HG03097 (cell line): ENCODE measurements around the gene TFPI.

Experiments used
- ATAC-seq: cut with Tn5 transposase; IDR thresholded peaks from one replicate; pipeline ENCODE4 v1.9.1; 2021; ENCODE audit not compliant: unreplicated experiment, low FRiP score

The TFPI gene

GRCh38 chr2:187424146-187424545 is 130.1 kb downstream of the TFPI start:
- ATAC-seq: no peak

- no peak for ATAC-seq
Measured at GRCh38 chr2:187422282-187422681, 132.0 kb downstream of the TFPI start.

- no peak for ATAC-seq
Measured at GRCh38 chr2:187421519-187421918, 132.7 kb downstream of the TFPI start.

GRCh38 chr2:187419808-187420207 is 134.4 kb downstream of the TFPI start:
- no peak for ATAC-seq

GRCh38 chr2:187415449-187415848 is 138.8 kb downstream of the TFPI start:
- ATAC-seq: no peak
